ENCODE data around the gene ERBB4. TPM values are rescaled to one million over a fixed set of nuclear protein-coding genes. Genes with fewer than 3 reads are reported as not detected.

ERBB4 gene
- polyA plus RNA-seq, 1 of the 3 experiments (the other 2 are of a cell fraction) = 0.05 TPM

DNA sequence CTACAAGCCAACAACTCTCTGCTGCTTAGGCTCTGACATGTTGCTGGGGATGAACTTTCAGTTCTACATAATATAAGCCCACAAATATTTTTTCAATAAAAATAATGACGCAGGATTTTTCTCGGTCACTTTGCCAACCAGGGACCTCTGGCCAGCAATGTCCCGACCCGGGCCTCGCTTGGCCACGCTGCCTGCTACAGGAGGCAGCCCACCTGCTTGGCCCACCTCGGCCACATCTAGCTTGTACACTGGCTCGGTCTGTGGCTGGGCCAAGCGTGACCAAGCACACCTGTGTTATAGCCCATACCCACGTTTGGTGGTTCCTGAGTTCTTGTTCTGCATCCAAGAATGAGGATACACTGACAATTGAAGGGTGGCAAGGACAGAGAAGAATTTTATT, 1208.7 kb downstream of the ERBB4 start:
- Histone ChIP-seq H3K36me3 (replicated peaks in 1 of 2; ENCODE audit: control insufficient read depth in 1 of 2, insufficient read depth in 2 of 2, low read length in 1 of 2) (no peaks in the 10 kb centered on the region), H3K9me2 (no peaks in the 10 kb centered on the region), H3K4me2 (no peak overlapping the region), H4K20me1 (ENCODE audit: insufficient read depth) (no peaks in the 10 kb centered on the region), H3K9me3 (no peaks in the 10 kb centered on the region), H3K4me1 (ENCODE audit: control insufficient read depth in 1 of 2, insufficient read depth in 2 of 2, low read depth in 1 of 2, low read length in 1 of 2) (no peaks in the 10 kb centered on the region), H3K4me3 (ENCODE audit: low read depth in 2 of 2, low read length in 1 of 2) (no peak overlapping the region), H3K79me2 (ENCODE audit: insufficient read depth) (no peaks in the 10 kb centered on the region), H2AFZ (ENCODE audit: low read depth) (no peak overlapping the region), H3K27me3 (ENCODE audit: insufficient read depth) (no peaks in the 10 kb centered on the region), H3F3A (replicated peaks; ENCODE audit: insufficient read depth) (no peaks in the 10 kb centered on the region), H3K9ac (no peak overlapping the region), H3K27ac (ENCODE audit: low read depth in 2 of 2, low read length in 1 of 2) (no peak overlapping the region)
- ChIA-PET CTCF (no interaction called here), POLR2A (no interaction called here)
- DNase-seq = no peak
- 52% methylated on average over 10 of the region's 10 CpGs for WGBS (ENCODE audit: low lambda C conversion rate)
- TF ChIP-seq SMC3 (IDR thresholded peaks at IDR 0.05; ENCODE audit: low read depth, low read length) (no peak), POLR2AphosphoS5 (IDR thresholded peaks at IDR 0.05; ENCODE audit: low read depth, low read length) (no peak), TCF12 (IDR thresholded peaks at IDR 0.05) (no peak), FOXJ3 (CRISPR knock-in tag; IDR thresholded peaks at IDR 0.05) (no peak), JUND (IDR thresholded peaks at IDR 0.05) (no peak), NRF1 (IDR thresholded peaks at IDR 0.05; ENCODE audit: low read depth, low read length) (no peak), GATA2 (CRISPR knock-in tag; IDR thresholded peaks at IDR 0.05) (no peak), ELF1 (IDR thresholded peaks at IDR 0.05) (no peak), TEAD4 (IDR thresholded peaks at IDR 0.05; ENCODE audit: borderline replicate concordance, insufficient read depth) (no peak), TAF1 (IDR thresholded peaks at IDR 0.05; ENCODE audit: borderline replicate concordance, low read depth, low read length) (no peak), RFX5 (IDR thresholded peaks at IDR 0.05; ENCODE audit: low read length) (no peak), RCOR1 (IDR thresholded peaks at IDR 0.05; ENCODE audit: low read length) (no peak)
- TF ChIP-seq, protein P1, sequence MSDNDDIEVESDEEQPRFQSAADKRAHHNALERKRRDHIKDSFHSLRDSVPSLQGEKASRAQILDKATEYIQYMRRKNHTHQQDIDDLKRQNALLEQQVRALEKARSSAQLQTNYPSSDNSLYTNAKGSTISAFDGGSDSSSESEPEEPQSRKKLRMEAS (IDR thresholded peaks at IDR 0.05; ENCODE audit: low read depth) = no peak
- TF ChIP-seq, protein P2, sequence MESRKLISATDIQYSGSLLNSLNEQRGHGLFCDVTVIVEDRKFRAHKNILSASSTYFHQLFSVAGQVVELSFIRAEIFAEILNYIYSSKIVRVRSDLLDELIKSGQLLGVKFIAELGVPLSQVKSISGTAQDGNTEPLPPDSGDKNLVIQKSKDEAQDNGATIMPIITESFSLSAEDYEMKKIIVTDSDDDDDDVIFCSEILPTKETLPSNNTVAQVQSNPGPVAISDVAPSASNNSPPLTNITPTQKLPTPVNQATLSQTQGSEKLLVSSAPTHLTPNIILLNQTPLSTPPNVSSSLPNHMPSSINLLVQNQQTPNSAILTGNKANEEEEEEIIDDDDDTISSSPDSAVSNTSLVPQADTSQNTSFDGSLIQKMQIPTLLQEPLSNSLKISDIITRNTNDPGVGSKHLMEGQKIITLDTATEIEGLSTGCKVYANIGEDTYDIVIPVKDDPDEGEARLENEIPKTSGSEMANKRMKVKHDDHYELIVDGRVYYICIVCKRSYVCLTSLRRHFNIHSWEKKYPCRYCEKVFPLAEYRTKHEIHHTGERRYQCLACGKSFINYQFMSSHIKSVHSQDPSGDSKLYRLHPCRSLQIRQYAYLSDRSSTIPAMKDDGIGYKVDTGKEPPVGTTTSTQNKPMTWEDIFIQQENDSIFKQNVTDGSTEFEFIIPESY (IDR thresholded peaks at IDR 0.05; ENCODE audit: borderline replicate concordance, low read depth) = no peak
- TF ChIP-seq, protein P3, sequence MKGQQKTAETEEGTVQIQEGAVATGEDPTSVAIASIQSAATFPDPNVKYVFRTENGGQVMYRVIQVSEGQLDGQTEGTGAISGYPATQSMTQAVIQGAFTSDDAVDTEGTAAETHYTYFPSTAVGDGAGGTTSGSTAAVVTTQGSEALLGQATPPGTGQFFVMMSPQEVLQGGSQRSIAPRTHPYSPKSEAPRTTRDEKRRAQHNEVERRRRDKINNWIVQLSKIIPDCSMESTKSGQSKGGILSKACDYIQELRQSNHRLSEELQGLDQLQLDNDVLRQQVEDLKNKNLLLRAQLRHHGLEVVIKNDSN (IDR thresholded peaks at IDR 0.05; ENCODE audit: borderline replicate concordance, low read depth) = no peak

DNA sequence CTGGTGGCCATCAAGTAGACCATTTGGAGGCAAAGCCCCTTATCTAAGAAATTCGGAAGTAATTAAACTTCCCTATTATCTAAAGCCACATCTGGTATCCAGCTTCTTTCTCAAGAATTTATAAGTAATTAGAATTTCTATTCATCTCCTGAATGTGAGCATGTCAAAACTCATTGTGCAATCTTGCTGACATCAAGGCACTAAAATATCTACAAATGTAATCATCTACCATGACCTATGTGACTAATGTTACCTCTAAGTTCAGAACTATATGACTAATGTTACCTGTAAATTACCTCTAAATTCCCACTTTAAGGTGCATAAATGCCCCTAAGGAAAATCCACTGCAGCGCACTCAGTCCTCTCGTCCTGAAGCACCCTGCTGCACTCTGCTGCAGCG, 1209.2 kb downstream of the ERBB4 start:
- H3K4me2 ChIP-seq = no peak overlapping the region
- TF ChIP-seq GABPA (IDR thresholded peaks at IDR 0.05; ENCODE audit: low read depth) = no peak
- no peaks in the 10 kb centered on the region for H3K79me2 ChIP-seq (ENCODE audit: insufficient read depth)
- 45% methylated on average over 4 of the region's 4 CpGs for WGBS (ENCODE audit: low lambda C conversion rate)
- H3K9ac ChIP-seq = no peak overlapping the region
- no peaks in the 10 kb centered on the region for H3K27me3 ChIP-seq (ENCODE audit: insufficient read depth)
- H3K27ac ChIP-seq (ENCODE audit: low read depth in 2 of 2, low read length in 1 of 2) = no peak overlapping the region
- no peaks in the 10 kb centered on the region for H3K9me2 ChIP-seq
- H3K4me1 ChIP-seq (ENCODE audit: control insufficient read depth in 1 of 2, insufficient read depth in 2 of 2, low read depth in 1 of 2, low read length in 1 of 2) = no peaks in the 10 kb centered on the region
- H3F3A ChIP-seq (replicated peaks; ENCODE audit: insufficient read depth) = no peaks in the 10 kb centered on the region
- H2AFZ ChIP-seq (ENCODE audit: low read depth) = no peak overlapping the region
- no peaks in the 10 kb centered on the region for H3K9me3 ChIP-seq
- POLR2A ChIA-PET = no interaction called here
- CTCF ChIA-PET = no interaction called here
- H3K36me3 ChIP-seq (replicated peaks in 1 of 2; ENCODE audit: control insufficient read depth in 1 of 2, insufficient read depth in 2 of 2, low read length in 1 of 2) = no peaks in the 10 kb centered on the region
- no peak overlapping the region for H3K4me3 ChIP-seq (ENCODE audit: low read depth in 2 of 2, low read length in 1 of 2)
- H4K20me1 ChIP-seq (ENCODE audit: insufficient read depth) = no peaks in the 10 kb centered on the region
- no peak for DNase-seq

Measured in SK-N-SH (cell line).